NCI-H2196 (cell line): ENCODE measurements around the gene KLHL29.

ENCODE experiments used
- DNase-seq: peaks from one replicate; lab custom pipeline; 2025; ENCODE audit not compliant: unreplicated experiment; lab: John Stamatoyannopoulos, UW

KLHL29 gene

DNA sequence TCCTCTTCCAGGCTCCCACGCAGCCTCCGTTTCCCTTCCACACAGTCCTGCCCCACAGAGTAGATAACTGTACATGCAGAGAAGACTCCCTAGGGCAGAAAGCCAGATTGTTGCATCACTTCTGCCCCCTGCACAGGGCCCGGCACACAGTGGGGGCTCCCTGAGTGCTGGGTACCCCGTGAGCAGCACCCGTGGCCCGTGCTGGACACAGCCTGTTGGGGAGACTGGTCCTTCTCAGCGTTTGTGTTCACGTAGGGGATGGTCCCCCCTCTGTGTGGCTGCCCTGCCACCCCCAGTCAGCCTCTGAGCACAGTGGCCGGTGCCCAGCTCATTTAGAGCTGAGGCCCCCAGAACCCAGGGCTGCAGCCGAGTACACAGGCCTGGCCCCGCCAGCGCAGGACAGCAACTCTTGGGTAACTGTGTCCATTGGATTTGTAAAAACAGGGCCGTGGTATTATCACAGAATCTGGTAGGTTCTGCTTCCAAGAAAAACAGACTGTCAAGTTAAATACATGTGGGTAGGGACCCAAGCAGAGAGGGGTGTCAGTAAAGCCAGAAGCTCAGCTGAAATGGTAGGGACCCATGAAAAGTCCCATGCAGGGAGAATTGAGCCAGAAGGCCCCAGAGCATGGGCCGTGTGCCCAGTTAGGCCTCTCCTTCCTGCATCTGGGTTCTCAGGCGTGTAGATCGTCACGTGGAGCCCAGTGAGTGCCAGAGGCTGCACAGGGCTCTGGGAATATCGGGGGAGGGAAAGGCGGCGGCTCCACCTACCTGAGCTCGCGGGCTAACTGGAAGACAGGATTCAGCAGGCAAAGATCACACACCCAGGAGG lies 284.6 kb downstream of the KLHL29 start:
- DNase-seq = peak; percentile 77

DNA sequence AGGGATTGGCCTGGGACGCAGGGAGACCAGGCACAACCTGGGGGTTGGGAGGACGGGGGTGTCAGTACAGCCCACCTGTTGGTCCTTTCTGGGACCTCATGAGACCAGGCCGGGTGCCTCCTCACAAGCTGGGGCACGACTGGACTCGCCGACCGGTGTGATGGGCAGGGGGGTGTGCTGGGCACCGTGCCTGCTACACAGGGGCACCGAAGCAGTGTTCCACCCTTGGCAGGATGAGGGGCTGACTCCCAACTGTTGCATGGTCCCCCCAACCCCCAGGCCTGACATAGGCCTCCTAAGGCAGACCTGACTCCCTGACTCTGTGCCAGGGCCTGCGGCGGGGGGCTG lies 285.2 kb downstream of the KLHL29 start:
- no peak for DNase-seq

- DNase-seq = no peak
Measured at GRCh38 chr2:23673082-23673481, 288.1 kb downstream of the KLHL29 start.

- DNase-seq = no peak
Measured at GRCh38 chr2:23673830-23674679, 289.1 kb downstream of the KLHL29 start.

DNA sequence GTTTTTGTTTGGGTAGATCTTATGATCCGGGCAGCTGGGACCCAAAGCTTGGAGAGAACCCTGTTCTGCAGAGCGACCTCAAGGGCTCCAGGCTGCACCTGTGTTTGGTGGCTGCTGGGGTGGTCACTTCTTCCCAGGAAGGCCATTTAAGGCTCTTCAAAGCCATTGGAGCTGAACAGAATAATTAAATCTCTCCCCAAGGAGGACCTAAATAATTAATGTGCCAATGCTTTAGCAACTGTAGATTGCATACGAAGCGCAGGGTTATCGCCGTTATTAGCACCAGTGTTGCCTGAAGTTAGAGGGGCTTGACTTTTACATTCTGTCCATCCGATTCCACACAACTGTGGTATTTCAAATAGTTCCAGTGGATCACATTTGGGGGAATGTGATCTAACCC lies 290.5 kb downstream of the KLHL29 start:
- no peak for DNase-seq

- no peak for DNase-seq
Measured at GRCh38 chr2:23677836-23678235, 292.9 kb downstream of the KLHL29 start.

DNA sequence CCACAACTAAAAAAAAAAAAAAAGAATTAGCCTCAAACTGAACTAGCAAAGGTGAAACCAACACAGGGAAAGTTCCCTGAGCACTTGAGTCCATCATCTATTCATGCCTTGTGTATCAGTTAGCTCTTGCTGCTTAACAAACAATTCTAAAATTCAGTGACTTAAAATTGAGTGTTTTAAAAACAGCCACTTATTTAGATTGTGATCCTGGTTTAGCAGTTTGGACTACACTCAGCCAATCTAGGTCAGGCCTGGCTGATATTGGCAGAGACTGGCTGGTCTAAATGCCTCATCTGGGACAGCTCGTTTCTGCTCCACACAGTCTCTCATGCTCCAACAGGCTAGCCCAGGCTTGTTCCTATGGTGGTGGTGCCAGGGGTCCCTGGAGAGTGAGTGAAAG lies 294.1 kb downstream of the KLHL29 start:
- DNase-seq = no peak

DNA sequence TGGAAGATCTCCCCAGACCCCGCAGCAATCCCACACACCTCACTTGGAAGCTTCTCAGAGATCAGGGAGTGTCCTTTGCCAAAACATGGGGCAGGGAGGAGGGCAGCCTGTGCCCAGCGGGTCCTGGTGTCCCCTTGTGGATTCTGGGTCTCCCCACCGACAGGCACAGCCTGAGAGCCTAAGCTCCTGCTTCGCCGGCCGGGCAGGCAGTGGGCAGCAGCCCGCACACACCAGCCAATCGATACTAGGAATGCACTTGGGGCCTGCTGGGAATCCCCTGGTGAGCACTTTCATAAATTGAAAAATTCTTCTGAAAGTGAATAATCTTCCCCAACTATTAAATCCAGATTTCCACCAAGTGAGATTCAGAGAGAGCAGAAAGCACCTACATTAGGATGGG lies 296.0 kb downstream of the KLHL29 start:
- no peak for DNase-seq

GRCh38 chr2:23681356-23682140 lies 296.6 kb downstream of the KLHL29 start:
- no peak for DNase-seq

- no peak for DNase-seq
Measured at GRCh38 chr2:23682481-23682880, 297.5 kb downstream of the KLHL29 start.

GRCh38 chr2:23683001-23683400 lies 298.0 kb downstream of the KLHL29 start:
- DNase-seq = no peak

DNA sequence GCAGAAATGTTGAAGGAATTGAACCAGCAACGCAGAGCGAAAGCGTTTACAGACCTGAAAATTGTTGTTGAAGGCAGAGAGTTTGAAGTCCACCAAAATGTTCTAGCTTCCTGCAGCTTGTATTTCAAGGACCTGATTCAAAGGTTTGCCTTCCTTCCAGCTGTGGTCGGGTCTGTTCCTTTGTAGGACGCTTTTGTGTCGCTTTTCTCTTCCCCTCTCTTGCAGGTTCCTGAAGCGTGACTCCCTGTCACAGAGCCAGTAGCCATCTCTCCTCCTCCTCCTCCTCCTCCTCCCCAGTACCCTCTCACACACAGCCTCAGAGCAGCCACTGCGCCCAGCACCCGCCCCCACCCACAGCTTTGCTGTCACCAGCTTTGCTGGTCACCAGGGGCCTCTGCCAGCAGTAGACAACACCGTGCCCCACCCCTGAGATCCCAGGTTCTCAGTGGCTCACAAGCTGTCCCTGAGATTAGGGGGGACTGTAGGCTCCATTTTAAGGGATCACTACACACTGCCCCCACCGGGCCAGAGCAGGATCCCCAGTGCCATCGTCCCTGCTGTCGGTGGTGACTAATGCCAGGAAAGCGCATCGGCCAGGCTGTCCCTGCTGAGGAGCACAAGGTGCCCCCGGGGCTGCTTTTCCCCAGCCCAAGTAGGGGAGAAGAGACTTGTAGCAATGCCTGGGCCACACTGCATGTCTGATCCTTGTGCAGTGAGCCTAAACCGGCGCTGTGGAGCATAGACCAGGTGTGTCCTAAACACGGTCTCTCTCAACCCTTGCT lies 299.6 kb downstream of the KLHL29 start:
- no peak for DNase-seq

DNA sequence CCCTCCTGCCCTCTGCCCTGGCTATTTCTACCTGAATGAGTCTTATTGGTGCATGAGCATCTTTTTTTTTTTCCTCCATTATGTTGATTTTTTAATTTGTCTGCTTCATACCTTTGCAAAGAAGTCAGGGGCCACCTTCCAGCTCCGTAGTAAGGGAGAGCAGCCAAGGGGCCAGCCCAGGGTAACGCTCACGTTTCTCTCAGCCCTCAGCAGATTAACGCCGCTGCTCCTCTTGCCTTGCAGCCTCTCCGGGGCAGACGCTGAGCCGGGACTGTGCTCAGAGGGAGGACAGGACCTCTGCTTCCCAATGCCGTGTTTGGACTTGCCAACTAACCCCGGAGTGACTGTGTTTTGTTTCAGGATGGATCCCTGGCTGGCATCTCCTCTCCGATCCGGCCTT lies 300.2 kb downstream of the KLHL29 start:
- no peak for DNase-seq

DNA sequence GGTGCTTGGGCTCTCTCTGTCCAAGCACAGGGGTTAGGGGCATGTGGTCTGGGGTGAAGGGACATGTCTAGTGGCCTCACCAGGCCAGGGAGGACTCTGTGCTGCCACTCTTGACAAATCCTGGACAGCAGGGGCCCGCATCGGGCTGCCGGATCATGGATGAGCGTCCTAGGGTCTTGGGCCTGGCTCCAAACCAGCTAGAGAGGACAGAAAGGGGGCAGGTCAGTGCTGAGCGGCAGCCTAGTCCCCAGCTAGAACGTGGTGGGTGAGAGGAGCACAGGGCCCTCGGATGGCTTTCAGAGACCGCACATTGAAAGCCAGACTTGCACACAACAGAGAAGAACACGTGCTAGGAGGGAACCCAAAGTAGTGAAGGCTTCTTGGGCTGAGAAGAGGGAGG lies 300.7 kb downstream of the KLHL29 start:
- DNase-seq = no peak

DNA sequence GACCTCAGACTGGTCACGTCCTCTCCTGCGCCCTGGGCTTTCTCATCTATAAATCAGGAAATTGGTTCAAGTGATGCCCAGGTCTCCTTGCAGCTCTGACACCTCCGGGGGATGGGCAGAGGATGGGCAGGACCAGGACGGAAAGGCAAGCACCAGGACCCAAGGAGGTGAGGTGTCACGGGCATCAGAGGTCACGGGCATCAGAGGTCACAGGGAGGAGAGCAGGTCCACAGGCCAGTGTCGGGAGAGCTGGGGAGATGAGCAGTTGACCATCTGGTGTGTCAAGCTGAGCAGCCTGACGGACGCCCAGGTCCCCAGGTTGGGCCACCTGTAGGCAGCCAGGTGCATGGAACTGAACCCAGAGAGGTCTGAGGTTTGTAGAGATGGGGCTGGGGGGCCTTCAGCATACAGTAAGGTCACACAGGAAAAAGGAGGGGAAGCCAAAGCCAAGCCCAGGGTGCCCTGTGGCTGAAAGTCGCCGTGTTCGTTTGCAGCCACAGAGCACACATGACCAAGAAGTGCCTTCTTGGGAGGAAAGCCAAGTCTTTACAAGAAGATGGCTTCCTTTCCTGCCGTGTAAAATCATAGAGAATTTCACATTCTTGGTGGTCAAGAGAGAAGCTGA lies 301.5 kb downstream of the KLHL29 start:
- DNase-seq = no peak

GRCh38 chr2:23687214-23687613 lies 302.2 kb downstream of the KLHL29 start:
- DNase-seq = no peak

DNA sequence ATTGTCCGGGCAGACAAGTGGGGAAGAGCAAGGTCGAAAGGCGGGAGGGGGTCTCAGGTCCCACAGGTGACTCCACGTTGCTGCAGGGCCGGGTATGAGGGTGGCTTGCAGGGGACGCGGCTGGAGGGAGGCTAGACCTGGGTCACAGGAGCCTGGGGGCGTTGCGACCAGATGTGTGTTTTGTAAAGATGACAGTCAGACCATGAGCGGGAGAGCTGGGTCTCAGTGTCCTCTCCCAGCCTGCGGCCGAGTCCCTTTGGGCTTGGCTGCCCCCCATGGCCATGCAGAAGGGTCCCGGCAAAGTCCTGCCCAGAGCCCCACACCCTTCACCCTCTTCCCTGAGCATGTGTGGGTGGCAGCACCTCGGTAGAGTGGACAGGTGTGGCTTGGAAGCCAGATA lies 302.7 kb downstream of the KLHL29 start:
- DNase-seq = no peak

GRCh38 chr2:23688486-23689130 lies 303.6 kb downstream of the KLHL29 start:
- no peak for DNase-seq

DNA sequence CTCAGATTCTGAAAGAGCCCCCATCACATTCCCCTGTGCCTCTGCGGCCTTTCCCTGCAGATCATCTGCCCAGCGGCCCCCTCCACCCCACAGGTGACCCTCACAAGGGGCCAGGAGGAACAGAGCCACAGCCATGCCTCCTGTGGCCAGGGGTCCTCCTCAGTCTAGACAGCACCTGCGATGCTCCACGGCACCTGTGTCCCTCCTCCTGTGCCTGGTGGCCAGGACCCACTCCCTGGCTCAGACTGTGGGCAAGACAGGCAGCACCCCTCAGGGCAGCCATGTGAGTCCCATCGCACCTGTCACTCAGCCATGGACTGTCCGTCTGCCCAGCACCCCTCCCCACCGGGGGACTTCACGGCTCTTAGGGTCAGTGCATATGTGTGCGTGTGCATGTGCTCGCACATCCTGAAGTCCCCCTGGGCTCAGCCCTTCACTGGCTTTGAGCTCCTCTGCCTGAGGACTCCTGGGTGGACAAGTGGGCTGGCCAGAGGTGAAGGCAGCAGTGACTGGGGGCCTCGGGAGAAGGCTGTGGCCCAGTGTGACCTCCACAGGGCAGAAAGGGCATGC lies 304.2 kb downstream of the KLHL29 start:
- DNase-seq = no peak

- DNase-seq = no peak
Measured at GRCh38 chr2:23689891-23690290, 304.9 kb downstream of the KLHL29 start.
